Measurements from ENCODE around the gene BNC1.

BNC1 gene

GRCh38 chr15:83248151-83249029 lies 36.1 kb downstream of the BNC1 start:
- TF ChIP-seq MAX (IDR thresholded peaks at IDR 0.05): no peak
- peak; percentile 91 for TF ChIP-seq RAD21 (IDR thresholded peaks at IDR 0.05; ENCODE audit: low read depth)

- TF ChIP-seq TAF1 (IDR thresholded peaks at IDR 0.05; ENCODE audit: low read depth): no peak
- no peak for TF ChIP-seq ZBTB7A (IDR thresholded peaks at IDR 0.05; ENCODE audit: low read depth)
- no peak for TF ChIP-seq CREB1 (IDR thresholded peaks at IDR 0.05; ENCODE audit: low read depth)
- TF ChIP-seq EP300 (IDR thresholded peaks at IDR 0.05; ENCODE audit: borderline replicate concordance): no peak
- TF ChIP-seq RAD21 (IDR thresholded peaks at IDR 0.05; ENCODE audit: low read depth): no peak
- no peak for TF ChIP-seq CEBPB (IDR thresholded peaks at IDR 0.05)
- no peak for TF ChIP-seq YY1 (IDR thresholded peaks at IDR 0.05; ENCODE audit: low read depth)
- TF ChIP-seq MAX (IDR thresholded peaks at IDR 0.05): no peak
- no peak for TF ChIP-seq TEAD4 (IDR thresholded peaks at IDR 0.05)
- no peak for TF ChIP-seq REST (IDR thresholded peaks at IDR 0.05; ENCODE audit: low read depth)
- no peak for TF ChIP-seq USF1 (IDR thresholded peaks at IDR 0.05)
- no peak for TF ChIP-seq FOXM1 (IDR thresholded peaks at IDR 0.05; ENCODE audit: borderline replicate concordance, low read depth)
- no peak for TF ChIP-seq NFIC (IDR thresholded peaks at IDR 0.05)
- no peak for TF ChIP-seq TCF12 (IDR thresholded peaks at IDR 0.05; ENCODE audit: low read depth)
- TF ChIP-seq EGR1 (IDR thresholded peaks at IDR 0.05): no peak
Measured at GRCh38 chr15:83243634-83244033, 40.8 kb downstream of the BNC1 start.

GRCh38 chr15:83230242-83230641 lies 54.2 kb downstream of the BNC1 start:
- TF ChIP-seq MAX (IDR thresholded peaks at IDR 0.05) (no peak), FOXM1 (IDR thresholded peaks at IDR 0.05; ENCODE audit: borderline replicate concordance, low read depth) (no peak), REST (IDR thresholded peaks at IDR 0.05; ENCODE audit: low read depth) (no peak), NFIC (IDR thresholded peaks at IDR 0.05) (no peak), ZBTB7A (IDR thresholded peaks at IDR 0.05; ENCODE audit: low read depth) (no peak), EGR1 (IDR thresholded peaks at IDR 0.05) (no peak), YY1 (IDR thresholded peaks at IDR 0.05; ENCODE audit: low read depth) (no peak), EP300 (IDR thresholded peaks at IDR 0.05; ENCODE audit: borderline replicate concordance) (no peak), TEAD4 (IDR thresholded peaks at IDR 0.05) (no peak)

GRCh38 chr15:83225449-83225848 lies 59.0 kb downstream of the BNC1 start:
- TF ChIP-seq FOXM1 (IDR thresholded peaks at IDR 0.05; ENCODE audit: borderline replicate concordance, low read depth) (no peak), EP300 (IDR thresholded peaks at IDR 0.05; ENCODE audit: borderline replicate concordance) (no peak), EGR1 (IDR thresholded peaks at IDR 0.05) (no peak)

GRCh38 chr15:83219026-83219425 lies 65.4 kb downstream of the BNC1 start:
- no peak for TF ChIP-seq USF1 (IDR thresholded peaks at IDR 0.05)
- no peak for TF ChIP-seq REST (IDR thresholded peaks at IDR 0.05; ENCODE audit: low read depth)
- TF ChIP-seq FOXM1 (IDR thresholded peaks at IDR 0.05; ENCODE audit: borderline replicate concordance, low read depth): no peak
- no peak for TF ChIP-seq EGR1 (IDR thresholded peaks at IDR 0.05)
- no peak for TF ChIP-seq YY1 (IDR thresholded peaks at IDR 0.05; ENCODE audit: low read depth)
- TF ChIP-seq RAD21 (IDR thresholded peaks at IDR 0.05; ENCODE audit: low read depth): no peak

Measured in Ishikawa (cell line).